GM21515 (cell line): ENCODE measurements around the gene LHX5.
"Not testable (repeated sequence)": the region's sequence is repeated elsewhere in the genome, so short reads cannot be mapped to it uniquely, and the experiment has no call there.

Experiments used
- ATAC-seq: cut with Tn5 transposase; IDR thresholded peaks from one replicate; pipeline ENCODE4 v1.9.1; 2021; ENCODE audit not compliant: unreplicated experiment

LHX5 gene

DNA sequence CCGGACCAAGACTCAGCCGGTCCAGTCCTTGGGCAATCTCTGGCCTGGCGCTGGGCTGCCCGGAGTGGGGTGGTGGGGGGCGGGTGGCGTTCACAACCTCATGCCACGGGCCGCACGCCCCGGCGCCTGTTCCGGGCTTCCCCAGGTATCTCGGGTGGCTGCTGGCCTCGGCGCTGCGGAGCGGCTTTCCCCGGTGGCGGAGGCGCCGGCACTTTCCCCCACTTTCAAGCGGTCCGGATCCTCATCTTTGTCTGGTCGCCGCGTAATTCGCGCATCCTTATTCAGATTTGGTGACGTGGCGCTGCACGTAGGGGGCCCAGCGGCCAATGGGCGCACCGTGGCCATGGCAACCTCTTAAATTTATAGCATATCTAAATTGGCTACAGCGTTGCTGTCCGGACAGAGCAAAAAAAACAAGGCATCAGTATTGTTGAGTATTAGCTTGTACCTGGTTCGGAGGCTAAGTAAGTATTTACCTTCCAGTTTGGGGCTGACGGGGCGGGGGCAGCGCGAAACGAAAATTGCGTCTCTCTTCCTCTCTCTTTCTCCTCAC, at the start of gene LHX5:
Gene LHX5, minus strand, starts transcription at position 253 of the 553 bp plus-strand sequence. CDS start 373 bp downstream, outside the sequence.
- ATAC-seq: no peak

GRCh38 chr12:113519464-113520307, 48.0 kb upstream of the LHX5 start:
- ATAC-seq: no peak

GRCh38 chr12:113515082-113515856, 43.6 kb upstream of the LHX5 start:
- ATAC-seq: no peak

- no peak for ATAC-seq
Observed at GRCh38 chr12:113514602-113515001, 42.9 kb upstream of the LHX5 start.

DNA sequence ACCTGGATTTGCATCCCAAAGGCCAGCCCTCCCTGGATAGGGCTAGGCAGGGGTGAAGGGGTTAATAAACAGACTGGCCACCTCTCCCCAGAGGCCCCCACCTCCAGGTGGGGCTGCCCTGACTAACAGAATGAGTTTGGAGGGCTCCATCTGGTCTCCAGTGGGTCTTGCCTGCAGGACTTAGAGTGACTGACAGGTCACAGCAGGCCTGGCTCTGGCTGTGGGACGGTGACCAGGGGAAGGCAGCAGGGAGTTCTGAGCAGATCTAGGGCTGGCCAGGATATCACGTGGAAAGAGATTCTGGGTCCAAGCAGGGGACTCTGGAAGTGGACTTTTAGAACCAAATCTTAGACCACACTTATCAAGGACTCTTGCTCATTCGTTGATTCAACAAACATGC, 40.9 kb upstream of the LHX5 start:
- no peak for ATAC-seq

GRCh38 chr12:113506867-113507266, 35.2 kb upstream of the LHX5 start:
- ATAC-seq: no peak

DNA sequence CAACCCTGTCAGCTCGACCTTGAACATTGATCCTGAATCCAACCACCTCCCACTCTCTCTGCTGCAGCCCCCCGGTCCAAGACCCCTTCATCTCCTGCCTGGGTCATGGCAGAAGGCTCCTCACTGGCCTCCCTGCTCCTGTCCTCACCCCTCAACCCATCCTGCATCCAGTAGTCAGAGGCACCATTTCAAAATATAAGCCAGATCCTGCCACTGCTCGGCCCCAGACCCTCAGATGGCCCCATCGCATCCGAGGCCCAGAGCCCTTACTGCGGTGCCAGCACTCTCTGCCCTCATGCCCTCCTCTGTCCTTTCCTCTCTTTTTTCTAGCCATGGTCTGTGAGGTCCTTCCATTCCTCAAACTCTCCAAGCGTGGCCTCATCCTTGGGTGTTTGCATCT, 34.3 kb upstream of the LHX5 start:
- no peak for ATAC-seq

GRCh38 chr12:113504917-113505316, 33.2 kb upstream of the LHX5 start:
- ATAC-seq: no peak

- no peak for ATAC-seq
Observed at GRCh38 chr12:113500782-113501311, 29.2 kb upstream of the LHX5 start.

GRCh38 chr12:113500306-113500675, 28.6 kb upstream of the LHX5 start:
- no peak for ATAC-seq

DNA sequence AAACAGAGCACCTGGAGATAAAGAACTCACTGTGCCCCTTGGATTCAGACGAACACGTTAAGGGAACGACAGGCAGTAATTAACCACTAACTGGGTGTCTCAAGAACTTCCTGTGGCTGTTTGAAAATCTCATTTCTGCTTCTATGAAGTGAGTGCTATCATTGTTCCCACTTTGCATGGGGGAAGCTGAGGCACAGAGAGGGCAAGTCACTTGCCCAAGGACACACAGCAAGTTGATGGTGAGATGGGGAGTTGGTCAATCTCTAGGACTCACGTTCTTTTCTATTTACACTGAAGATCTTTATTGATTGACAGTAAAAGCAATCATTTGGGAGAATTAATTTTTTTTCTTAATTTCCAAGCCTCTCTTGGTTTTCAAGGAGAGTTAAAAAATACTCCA, 26.8 kb upstream of the LHX5 start:
- ATAC-seq: no peak

DNA sequence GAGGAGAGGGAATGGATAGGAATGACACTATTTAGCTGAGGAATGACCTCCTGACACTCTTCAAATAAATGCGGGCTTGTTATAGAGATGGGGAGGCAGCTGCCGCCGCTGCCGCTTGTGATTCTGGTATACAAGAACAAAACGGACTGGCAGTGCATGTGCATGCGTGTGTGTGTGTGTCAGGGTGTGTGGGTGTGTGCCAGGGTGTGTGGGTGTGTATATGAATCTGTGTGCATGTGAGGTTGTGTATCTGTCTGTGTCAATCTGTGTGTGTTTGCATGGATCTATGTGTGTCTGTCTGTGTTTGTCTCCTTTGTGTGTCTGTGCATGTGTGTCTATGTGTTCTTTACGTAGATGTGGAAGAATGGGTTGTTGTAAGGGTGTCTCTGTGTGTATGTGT, 26.0 kb upstream of the LHX5 start:
- ATAC-seq: no peak

DNA sequence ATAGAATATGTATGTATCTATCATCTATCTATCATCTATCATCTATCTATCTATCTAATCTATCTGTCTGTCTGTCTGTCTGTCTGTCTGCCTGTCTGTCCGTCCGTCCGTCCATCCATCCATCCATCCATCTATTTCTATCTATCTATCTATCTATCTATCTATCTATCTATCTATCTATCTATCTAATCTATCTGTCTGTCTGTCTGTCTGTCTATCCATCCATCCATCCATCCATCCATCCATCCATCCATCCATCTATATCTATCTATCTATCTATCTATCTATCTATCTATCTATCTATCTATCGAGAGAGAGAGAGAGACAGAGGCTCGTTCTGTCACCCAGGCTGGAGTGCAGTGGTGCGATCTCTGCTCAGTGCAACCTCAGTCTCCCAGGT, 24.3 kb upstream of the LHX5 start:
- not testable (repeated sequence) for ATAC-seq

GRCh38 chr12:113488322-113488721, 16.7 kb upstream of the LHX5 start:
- no peak for ATAC-seq

DNA sequence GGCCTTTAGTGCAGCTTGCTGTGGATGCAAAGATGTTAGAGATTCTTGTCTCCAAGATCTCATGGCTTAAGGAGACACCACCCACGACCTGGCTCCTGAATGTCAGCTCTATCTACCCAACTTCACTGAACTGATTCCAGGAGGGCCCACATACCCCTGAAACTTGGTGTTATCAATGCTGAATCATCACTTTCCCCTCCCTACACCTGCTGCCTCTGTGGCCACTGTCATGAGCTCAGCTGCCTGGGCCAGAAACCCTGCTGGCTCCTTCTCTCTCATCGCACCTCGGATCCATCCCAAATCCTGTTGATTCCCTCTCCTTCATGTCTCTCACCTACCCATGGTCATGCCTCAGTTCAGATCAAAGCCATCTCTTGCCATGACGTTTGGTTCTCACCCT, 15.1 kb upstream of the LHX5 start:
- ATAC-seq: no peak

DNA sequence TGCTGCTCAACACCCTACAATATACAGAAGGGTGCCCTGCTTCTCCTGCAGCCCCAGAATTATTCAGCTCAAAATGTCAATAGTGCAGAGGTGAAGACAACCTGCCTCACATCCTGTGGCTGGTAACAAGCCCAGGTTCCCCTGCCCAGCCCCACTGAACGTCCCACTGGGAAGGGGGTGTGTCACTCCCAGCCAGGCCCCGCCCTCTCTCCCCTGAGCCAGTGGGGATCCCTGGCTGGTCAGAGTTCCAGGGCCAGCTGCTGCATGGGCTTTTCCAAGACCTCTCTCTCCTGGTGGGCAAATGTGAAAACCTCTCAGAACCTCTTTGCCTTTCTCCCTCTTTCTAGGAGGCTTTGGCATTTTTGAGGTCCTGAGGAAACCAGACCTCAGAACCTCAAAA, 13.7 kb upstream of the LHX5 start:
- no peak for ATAC-seq

DNA sequence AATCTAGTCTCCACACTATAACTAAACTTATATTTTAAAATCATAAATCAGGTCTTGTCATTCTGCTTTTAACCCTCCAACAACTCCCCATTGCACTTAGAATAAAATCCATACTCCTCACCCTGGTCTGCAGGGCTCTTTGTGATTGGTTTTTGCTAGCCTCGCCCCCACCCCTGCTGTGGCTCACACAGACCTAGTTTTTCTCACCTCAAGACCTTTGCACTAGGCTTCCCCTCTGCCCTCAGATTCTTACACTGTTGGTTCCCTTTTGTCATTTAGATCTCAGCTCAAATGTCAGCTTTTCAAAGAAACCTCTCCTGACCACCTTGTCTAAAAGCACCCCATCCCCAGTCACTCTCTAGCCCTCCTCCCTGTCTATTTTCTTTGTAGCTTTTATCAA, 10.7 kb upstream of the LHX5 start:
- ATAC-seq: no peak

- no peak for ATAC-seq
Observed at GRCh38 chr12:113480336-113480971, 8.8 kb upstream of the LHX5 start.

GRCh38 chr12:113479590-113480335, 8.1 kb upstream of the LHX5 start:
- ATAC-seq: no peak

- no peak for ATAC-seq
Observed at GRCh38 chr12:113479216-113479589, 7.5 kb upstream of the LHX5 start.
